ENCODE data around the gene SRP54.

The SRP54 gene

GRCh38 chr14:35016568-35016967 lies 33.8 kb downstream of the SRP54 start:
- H3K9ac ChIP-seq (ENCODE audit: low read length), result no peak overlapping the region
- H2BK120ac ChIP-seq (ENCODE audit: low read depth, low read length), result no peak overlapping the region
- no peak overlapping the region for H2AFZ ChIP-seq (ENCODE audit: low read depth, low read length)
- H2BK12ac ChIP-seq (ENCODE audit: low read length in 2 of 2), result no peak overlapping the region
- H3K23ac ChIP-seq (ENCODE audit: low read length in 2 of 2), result no peak overlapping the region
- H3K4me2 ChIP-seq (ENCODE audit: low read length, poor library complexity, severe bottlenecking), result no peak overlapping the region
- no peak overlapping the region for H3K27ac ChIP-seq (ENCODE audit: low read length, poor library complexity, severe bottlenecking)
- DNase-seq, result no peak
- no peak overlapping the region for H2AK5ac ChIP-seq (ENCODE audit: low read length, severe bottlenecking)
- H3K4me3 ChIP-seq (ENCODE audit: insufficient read depth in 1 of 2, low read depth in 1 of 2, low read length in 2 of 2), result no peak overlapping the region
- peaks cover 17 to 89% of the 10 kb centered on the region in 2 experiments for H3K36me3 ChIP-seq (ENCODE audit: control insufficient read depth in 1 of 2, insufficient read depth in 2 of 2, low read depth in 1 of 2, low read length in 2 of 2)
- H3K4ac ChIP-seq (ENCODE audit: low read depth in 1 of 2, low read length in 2 of 2), result no peak overlapping the region
- H4K8ac ChIP-seq (ENCODE audit: low read length), result no peak overlapping the region
- 100% methylated on average over 1 of the region's 1 CpG for WGBS
- H3K9me3 ChIP-seq (ENCODE audit: control insufficient read depth, low read length), result no peaks in the 10 kb centered on the region
- H2BK15ac ChIP-seq (ENCODE audit: low read depth, poor library complexity, severe bottlenecking), result no peak overlapping the region
- H2BK5ac ChIP-seq (ENCODE audit: low read depth, low read length, poor library complexity, severe bottlenecking), result no peak overlapping the region
- no peaks in the 10 kb centered on the region for H3K4me1 ChIP-seq (ENCODE audit: control insufficient read depth, insufficient read depth, low read depth, low read length)
- H3K79me1 ChIP-seq (replicated peaks; ENCODE audit: low read length, poor library complexity, severe bottlenecking), result peaks cover 7% of the 10 kb centered on the region
- H4K91ac ChIP-seq (ENCODE audit: low read length), result no peak overlapping the region
- H3K18ac ChIP-seq (ENCODE audit: low read depth in 1 of 2, low read length in 2 of 2), result no peak overlapping the region
- no peak overlapping the region for H3K14ac ChIP-seq (ENCODE audit: low read length in 2 of 2)
- no peaks in the 10 kb centered on the region for H3K27me3 ChIP-seq (ENCODE audit: control insufficient read depth in 1 of 2, insufficient read depth in 1 of 2, low read length in 2 of 2)

- no peaks in the 10 kb centered on the region for H3K4me1 ChIP-seq (ENCODE audit: control insufficient read depth, insufficient read depth, low read depth, low read length)
- no peak overlapping the region for H3K4me3 ChIP-seq (ENCODE audit: insufficient read depth in 1 of 2, low read depth in 1 of 2, low read length in 2 of 2)
- H3K4me2 ChIP-seq (ENCODE audit: low read length, poor library complexity, severe bottlenecking), result no peak overlapping the region
- H3K18ac ChIP-seq (ENCODE audit: low read depth in 1 of 2, low read length in 2 of 2), result no peak overlapping the region
- H4K8ac ChIP-seq (ENCODE audit: low read length), result no peak overlapping the region
- H2BK15ac ChIP-seq (ENCODE audit: low read depth, poor library complexity, severe bottlenecking), result no peak overlapping the region
- no peak overlapping the region for H3K14ac ChIP-seq (ENCODE audit: low read length in 2 of 2)
- H3K23ac ChIP-seq (ENCODE audit: low read length in 2 of 2), result no peak overlapping the region
- H2AFZ ChIP-seq (ENCODE audit: low read depth, low read length), result no peak overlapping the region
- no peak overlapping the region for H3K9ac ChIP-seq (ENCODE audit: low read length)
- no peak overlapping the region for H3K4ac ChIP-seq (ENCODE audit: low read depth in 1 of 2, low read length in 2 of 2)
- 93% methylated on average over 1 of the region's 4 CpGs for WGBS
- H3K27me3 ChIP-seq (ENCODE audit: control insufficient read depth in 1 of 2, insufficient read depth in 1 of 2, low read length in 2 of 2), result no peaks in the 10 kb centered on the region
- no peaks in the 10 kb centered on the region for H3K9me3 ChIP-seq (ENCODE audit: control insufficient read depth, low read length)
- H3K36me3 ChIP-seq (ENCODE audit: control insufficient read depth in 1 of 2, insufficient read depth in 2 of 2, low read depth in 1 of 2, low read length in 2 of 2), result peaks cover 21 to 84% of the 10 kb centered on the region in 2 experiments
- no peak overlapping the region for H2BK5ac ChIP-seq (ENCODE audit: low read depth, low read length, poor library complexity, severe bottlenecking)
- no peak overlapping the region for H2BK120ac ChIP-seq (ENCODE audit: low read depth, low read length)
- peaks cover 5% of the 10 kb centered on the region for H3K79me1 ChIP-seq (replicated peaks; ENCODE audit: low read length, poor library complexity, severe bottlenecking)
- no peak overlapping the region for H4K91ac ChIP-seq (ENCODE audit: low read length)
- H2BK12ac ChIP-seq (ENCODE audit: low read length in 2 of 2), result no peak overlapping the region
- H2AK5ac ChIP-seq (ENCODE audit: low read length, severe bottlenecking), result no peak overlapping the region
- DNase-seq, result no peak
- H3K27ac ChIP-seq (ENCODE audit: low read length, poor library complexity, severe bottlenecking), result no peak overlapping the region
These were observed 37.9 kb downstream of the SRP54 start for GRCh38 chr14:35020713-35021112.

GRCh38 chr14:35028435-35028834 lies 45.6 kb downstream of the SRP54 start:
- Histone ChIP-seq H3K18ac (ENCODE audit: low read depth in 1 of 2, low read length in 2 of 2) (no peak overlapping the region), H4K91ac (ENCODE audit: low read length) (no peak overlapping the region), H3K4me3 (ENCODE audit: insufficient read depth in 1 of 2, low read depth in 1 of 2, low read length in 2 of 2) (no peak overlapping the region), H2BK12ac (ENCODE audit: low read length in 2 of 2) (no peak overlapping the region), H3K79me1 (replicated peaks; ENCODE audit: low read length, poor library complexity, severe bottlenecking) (peaks cover 5% of the 10 kb centered on the region), H2BK120ac (ENCODE audit: low read depth, low read length) (no peak overlapping the region), H3K4me1 (ENCODE audit: control insufficient read depth, insufficient read depth, low read depth, low read length) (no peaks in the 10 kb centered on the region), H3K23ac (ENCODE audit: low read length in 2 of 2) (no peak overlapping the region), H3K36me3 (ENCODE audit: control insufficient read depth in 1 of 2, insufficient read depth in 2 of 2, low read depth in 1 of 2, low read length in 2 of 2) (peaks cover 49 to 79% of the 10 kb centered on the region in 2 experiments), H3K9me3 (ENCODE audit: control insufficient read depth, low read length) (no peaks in the 10 kb centered on the region), H3K27ac (ENCODE audit: low read length, poor library complexity, severe bottlenecking) (no peak overlapping the region), H4K8ac (ENCODE audit: low read length) (no peak overlapping the region), H3K27me3 (ENCODE audit: control insufficient read depth in 1 of 2, insufficient read depth in 1 of 2, low read length in 2 of 2) (no peaks in the 10 kb centered on the region), H3K4me2 (ENCODE audit: low read length, poor library complexity, severe bottlenecking) (no peak overlapping the region), H3K9ac (ENCODE audit: low read length) (no peak overlapping the region), H3K4ac (ENCODE audit: low read depth in 1 of 2, low read length in 2 of 2) (no peak overlapping the region), H2AFZ (ENCODE audit: low read depth, low read length) (no peak overlapping the region), H3K14ac (ENCODE audit: low read length in 2 of 2) (no peak overlapping the region), H2BK5ac (ENCODE audit: low read depth, low read length, poor library complexity, severe bottlenecking) (no peak overlapping the region), H2BK15ac (ENCODE audit: low read depth, poor library complexity, severe bottlenecking) (no peak overlapping the region), H2AK5ac (ENCODE audit: low read length, severe bottlenecking) (no peak overlapping the region)
- no CpG with 5 or more reads among the region's 2 CpGs for WGBS
- no peak for DNase-seq

- H2AK5ac ChIP-seq (ENCODE audit: low read length, severe bottlenecking), result no peak overlapping the region
- no peak overlapping the region for H3K4me2 ChIP-seq (ENCODE audit: low read length, poor library complexity, severe bottlenecking)
- no peak overlapping the region for H4K8ac ChIP-seq (ENCODE audit: low read length)
- no peaks in the 10 kb centered on the region for H3K27me3 ChIP-seq (ENCODE audit: control insufficient read depth in 1 of 2, insufficient read depth in 1 of 2, low read length in 2 of 2)
- peaks cover 43 to 61% of the 10 kb centered on the region in 2 experiments for H3K36me3 ChIP-seq (ENCODE audit: control insufficient read depth in 1 of 2, insufficient read depth in 2 of 2, low read depth in 1 of 2, low read length in 2 of 2)
- H2BK120ac ChIP-seq (ENCODE audit: low read depth, low read length), result no peak overlapping the region
- H2AFZ ChIP-seq (ENCODE audit: low read depth, low read length), result no peak overlapping the region
- peaks cover 6% of the 10 kb centered on the region for H3K9me3 ChIP-seq (ENCODE audit: control insufficient read depth, low read length)
- H3K4ac ChIP-seq (ENCODE audit: low read depth in 1 of 2, low read length in 2 of 2), result no peak overlapping the region
- peaks cover 3% of the 10 kb centered on the region for H3K79me1 ChIP-seq (replicated peaks; ENCODE audit: low read length, poor library complexity, severe bottlenecking)
- no peak overlapping the region for H3K18ac ChIP-seq (ENCODE audit: low read depth in 1 of 2, low read length in 2 of 2)
- H3K4me1 ChIP-seq (ENCODE audit: control insufficient read depth, insufficient read depth, low read depth, low read length), result no peaks in the 10 kb centered on the region
- no peak overlapping the region for H3K9ac ChIP-seq (ENCODE audit: low read length)
- no peak overlapping the region for H2BK12ac ChIP-seq (ENCODE audit: low read length in 2 of 2)
- no peak overlapping the region for H3K23ac ChIP-seq (ENCODE audit: low read length in 2 of 2)
- no peak overlapping the region for H2BK15ac ChIP-seq (ENCODE audit: low read depth, poor library complexity, severe bottlenecking)
- H2BK5ac ChIP-seq (ENCODE audit: low read depth, low read length, poor library complexity, severe bottlenecking), result no peak overlapping the region
- H3K4me3 ChIP-seq (ENCODE audit: insufficient read depth in 1 of 2, low read depth in 1 of 2, low read length in 2 of 2), result no peak overlapping the region
- H3K27ac ChIP-seq (ENCODE audit: low read length, poor library complexity, severe bottlenecking), result no peak overlapping the region
- H4K91ac ChIP-seq (ENCODE audit: low read length), result no peak overlapping the region
- 91% methylated on average over 2 of the region's 2 CpGs for WGBS
- DNase-seq, result no peak
- no peak overlapping the region for H3K14ac ChIP-seq (ENCODE audit: low read length in 2 of 2)
These were observed 49.8 kb downstream of the SRP54 start for GRCh38 chr14:35032562-35032961.

Data from mesenchymal stem cell (in vitro differentiated cells and primary cell).